HL-60/S4 treated with phorbol 12-myristate 13-acetate at 8.2 ng/mL for 4 days and 3 days (cell line): ENCODE measurements around the gene SHROOM1.

Source experiments
- in situ Hi-C: fragments of 300-500 bp; cut with MboI; formaldehyde crosslinking; loops from 2 replicates; pipeline ENCODE4 v1.15.0; 2022; ENCODE audit warnings: low sequenced_read_pairs

Gene SHROOM1

GRCh38 chr5:132785365-132785764 is 45.1 kb downstream of the SHROOM1 start:
- in situ Hi-C loops = no loop called here

- in situ Hi-C loops = no loop called here
Observed at GRCh38 chr5:132782101-132782500, 48.3 kb downstream of the SHROOM1 start.

GRCh38 chr5:132781029-132781428 is 49.4 kb downstream of the SHROOM1 start:
- in situ Hi-C loops = no loop called here

- in situ Hi-C loops = no loop called here
Observed at GRCh38 chr5:132780577-132780976, 49.9 kb downstream of the SHROOM1 start.

GRCh38 chr5:132779961-132780360 is 50.5 kb downstream of the SHROOM1 start:
- in situ Hi-C loops = no loop called here

GRCh38 chr5:132778856-132779255 is 51.6 kb downstream of the SHROOM1 start:
- in situ Hi-C loops = no loop called here

GRCh38 chr5:132778129-132778528 is 52.3 kb downstream of the SHROOM1 start:
- in situ Hi-C loops = no loop called here

GRCh38 chr5:132777209-132778069 is 53.0 kb downstream of the SHROOM1 start, which contains the start of gene SEPTIN8:
TSS of gene SEPTIN8 (minus strand) at chr5:132777239. CDS start at chr5:132777137, 102 bp downstream.
- in situ Hi-C loops = no loop called here

GRCh38 chr5:132776938-132777208 is 53.6 kb downstream of the SHROOM1 start:
- in situ Hi-C loops = no loop called here

- in situ Hi-C loops = no loop called here
Observed at GRCh38 chr5:132776131-132776937, 54.1 kb downstream of the SHROOM1 start.

GRCh38 chr5:132775476-132775961 is 54.9 kb downstream of the SHROOM1 start:
- in situ Hi-C loops = no loop called here

GRCh38 chr5:132774896-132775295 is 55.6 kb downstream of the SHROOM1 start:
- in situ Hi-C loops = no loop called here

GRCh38 chr5:132774406-132774805 is 56.0 kb downstream of the SHROOM1 start:
- in situ Hi-C loops = no loop called here

GRCh38 chr5:132773601-132774355 is 56.7 kb downstream of the SHROOM1 start:
- in situ Hi-C loops = no loop called here

- in situ Hi-C loops = no loop called here
Observed at GRCh38 chr5:132773114-132773513, 57.3 kb downstream of the SHROOM1 start.

- in situ Hi-C loops = no loop called here
Observed at GRCh38 chr5:132772291-132773070, 58.0 kb downstream of the SHROOM1 start.
